SU-DHL-6 (cell line): ENCODE measurements around the gene MTFR1L.

Source experiments
- H2AFZ ChIP-seq: fragments of 200-600 bp; sonication (generic); 2 replicates; pipeline ENCODE4 v1.6.1; 2014; ENCODE audit warnings: low read depth, mild to moderate bottlenecking, moderate library complexity, mixed read lengths, antibody characterized with exemption, low read length; ENCODE audit not compliant: severe bottlenecking
- H3F3A ChIP-seq: fragments of 200-600 bp; shearing (Covaris generic); 2 replicates; pipeline ENCODE4 v1.6.0; 2016; ENCODE audit warnings: antibody characterized with exemption, mild to moderate bottlenecking; ENCODE audit not compliant: insufficient read depth
- H3K27ac ChIP-seq: fragments of 200-600 bp; sonication (generic); 2 replicates; pipeline ENCODE4 v1.5.1; 2016; ENCODE audit warnings: low read depth, mild to moderate bottlenecking, low read length, moderate library complexity, mixed read lengths
- H3K27me3 ChIP-seq: fragments of 200-600 bp; sonication (generic), shearing (Covaris generic); 2 replicates; pipeline ENCODE4 v1.6.0; 2014; ENCODE audit warnings: mild to moderate bottlenecking, low read length
- H3K36me3 ChIP-seq: fragments of 200-600 bp; sonication (generic); 2 replicates; pipeline ENCODE4 v1.6.1; 2014; ENCODE audit warnings: mild to moderate bottlenecking, low read length, mixed read lengths
- H3K4me2 ChIP-seq: fragments of 300-600, 200-600 bp; shearing (Covaris generic), sonication (generic); 2 replicates; pipeline ENCODE4 v1.6.0; 2014; ENCODE audit warnings: low read length, low read depth, mild to moderate bottlenecking; ENCODE audit not compliant: poor library complexity, severe bottlenecking
- H3K4me3 ChIP-seq: fragments of 200-600 bp; sonication (generic); 2 replicates; pipeline ENCODE4 v1.5.1; 2014; ENCODE audit warnings: antibody characterized with exemption, low read length, mild to moderate bottlenecking, mixed read lengths; ENCODE audit not compliant: insufficient read depth, poor library complexity, severe bottlenecking
- H3K79me2 ChIP-seq: fragments of 200-600 bp; sonication (generic); 2 replicates; pipeline ENCODE4 v1.6.1; 2014; ENCODE audit warnings: mild to moderate bottlenecking, low read length, moderate library complexity; ENCODE audit not compliant: insufficient read depth
- H3K9ac ChIP-seq: fragments of 200-600 bp; sonication (generic); 2 replicates; pipeline ENCODE4 v1.7.0; 2014; ENCODE audit warnings: mild to moderate bottlenecking, low read length
- H3K9me2 ChIP-seq: fragments of 200-600 bp; sonication (generic); replicated peaks from 2 replicates; pipeline ENCODE4 v1.6.1; 2014; ENCODE audit warnings: low read length; ENCODE audit not compliant: insufficient read depth
- H3K9me3 ChIP-seq: fragments of 200-600 bp; sonication (generic); 2 replicates; pipeline ENCODE4 v1.6.1; 2014; ENCODE audit warnings: low read length, mixed read lengths; ENCODE audit not compliant: insufficient read depth
- H4K20me1 ChIP-seq: fragments of 200-600 bp; sonication (generic); 2 replicates; pipeline ENCODE4 v1.6.1; 2014; ENCODE audit warnings: low read depth, mild to moderate bottlenecking, antibody characterized with exemption, low read length, moderate library complexity, mixed read lengths
- CTCF ChIP-seq: fragments of 200-600 bp; sonication (generic); IDR thresholded peaks from one replicate; pipeline ENCODE4 v1.5.1; 2017; ENCODE audit warnings: antibody characterized with exemption, mild to moderate bottlenecking, low read length, moderate library complexity; ENCODE audit not compliant: insufficient read depth, poor library complexity, severe bottlenecking
- EZH2phosphoT487 ChIP-seq: fragments of 200-600 bp; sonication (generic), shearing (Covaris generic); conservative IDR thresholded peaks from 2 replicates; pipeline ENCODE4 v1.6.1; 2018; ENCODE audit warnings: mild to moderate bottlenecking, antibody characterized with exemption, low read length, moderate library complexity, mixed read lengths

Gene MTFR1L

GRCh38 chr1:25848531-25848930, 28.8 kb downstream of the MTFR1L start:
- no peak overlapping the region for H3K9ac ChIP-seq
- no peak for TF ChIP-seq CTCF
- no peak for TF ChIP-seq EZH2phosphoT487
- H3K27ac ChIP-seq: no peak overlapping the region
- H2AFZ ChIP-seq: no peak overlapping the region
- H3F3A ChIP-seq: no peaks in the 10 kb centered on the region
- no peak overlapping the region for H3K4me2 ChIP-seq
- H3K36me3 ChIP-seq: no peaks in the 10 kb centered on the region
- no peaks in the 10 kb centered on the region for H4K20me1 ChIP-seq
- H3K27me3 ChIP-seq: no peaks in the 10 kb centered on the region
- H3K4me3 ChIP-seq: no peak overlapping the region
- no peaks in the 10 kb centered on the region for H3K9me2 ChIP-seq
- H3K79me2 ChIP-seq: peaks cover 4% of the 10 kb centered on the region
- H3K9me3 ChIP-seq: no peaks in the 10 kb centered on the region

- H3K9me3 ChIP-seq: no peaks in the 10 kb centered on the region
- H3K4me2 ChIP-seq: no peak overlapping the region
- H3K79me2 ChIP-seq: peaks cover 13% of the 10 kb centered on the region; the same call in 1 of the 2 replicates
- no peaks in the 10 kb centered on the region for H3F3A ChIP-seq
- no peak for TF ChIP-seq EZH2phosphoT487
- no peak for TF ChIP-seq CTCF
- H3K4me3 ChIP-seq: no peak overlapping the region
- no peaks in the 10 kb centered on the region for H3K36me3 ChIP-seq
- no peaks in the 10 kb centered on the region for H4K20me1 ChIP-seq
- no peak overlapping the region for H3K9ac ChIP-seq
- no peaks in the 10 kb centered on the region for H3K9me2 ChIP-seq
- no peaks in the 10 kb centered on the region for H3K27me3 ChIP-seq
- H2AFZ ChIP-seq: no peak overlapping the region
- H3K27ac ChIP-seq: no peak overlapping the region
Measured at GRCh38 chr1:25854554-25854953, 34.8 kb downstream of the MTFR1L start.

- Histone ChIP-seq H4K20me1 (no peaks in the 10 kb centered on the region), H3K9me3 (no peaks in the 10 kb centered on the region), H3K4me2 (no peak overlapping the region), H3F3A (no peaks in the 10 kb centered on the region), H3K36me3 (no peaks in the 10 kb centered on the region), H3K9ac (no peak overlapping the region), H3K27me3 (no peaks in the 10 kb centered on the region), H3K79me2 (peaks cover 13% of the 10 kb centered on the region; the same call in 1 of the 2 replicates), H2AFZ (no peak overlapping the region), H3K4me3 (no peak overlapping the region), H3K27ac (no peak overlapping the region), H3K9me2 (no peaks in the 10 kb centered on the region)
- TF ChIP-seq CTCF (no peak), EZH2phosphoT487 (no peak)
Measured at GRCh38 chr1:25856856-25857255, 37.1 kb downstream of the MTFR1L start.
